Testis (tissue), 2 donors: ENCODE data around the gene CNGA3.

Source experiments
- CTCF ChIP-seq, 3 experiments: fragments of 450-650 bp in 2 of 3; fragments of 200-600 bp in 1 of 3; sonication (generic) in 1 of 3; IDR thresholded peaks; one replicate each; pipeline ENCODE4 v1.5.1; 2016 to 2019; ENCODE audit warnings: antibody characterized with exemption in 3 of 3, mild to moderate bottlenecking in 2 of 3, moderate library complexity in 1 of 3
- POLR2A ChIP-seq: fragments of 450-650 bp; IDR thresholded peaks from one replicate; pipeline ENCODE4 v1.6.1; 2017; ENCODE audit warnings: antibody characterized with exemption, mild to moderate bottlenecking, moderate library complexity

- TF ChIP-seq CTCF (IDR thresholded peaks at IDR 0.05), result no peak
- TF ChIP-seq POLR2A, result no peak
Observed at GRCh38 chr2:98355881-98356280, 9.6 kb downstream of the CNGA3 start.
